Mucosa of stomach (tissue), 1 donor: ENCODE measurements around the gene TEDC1.

Experiments used
- H3K27me3 ChIP-seq: one replicate; pipeline ENCODE4 v1.7.0; 2013; ENCODE audit warnings: mild to moderate bottlenecking, low read length; ENCODE audit not compliant: control insufficient read depth, insufficient read depth
- H3K36me3 ChIP-seq: one replicate; pipeline ENCODE4 v1.7.0; 2013; ENCODE audit warnings: low read length; ENCODE audit not compliant: control insufficient read depth, insufficient read depth
- H3K4me1 ChIP-seq: one replicate; pipeline ENCODE4 v1.7.0; 2013; ENCODE audit warnings: mild to moderate bottlenecking, low read length; ENCODE audit not compliant: control insufficient read depth, insufficient read depth
- H3K4me3 ChIP-seq: one replicate; pipeline ENCODE4 v1.7.0; 2013; ENCODE audit warnings: low read length
- H3K9ac ChIP-seq: one replicate; pipeline ENCODE4 v1.7.0; 2013; ENCODE audit warnings: mild to moderate bottlenecking, low read length, moderate library complexity
- H3K9me3 ChIP-seq: one replicate; pipeline ENCODE4 v1.7.0; 2013; ENCODE audit warnings: mild to moderate bottlenecking, low read length, moderate library complexity; ENCODE audit not compliant: control insufficient read depth
- donor health status: Pancreatic carcinoma.

The TEDC1 gene

GRCh38 chr14:105501504-105502291 is 10.7 kb downstream of the TEDC1 start:
- H3K36me3 ChIP-seq, result no peaks in the 10 kb centered on the region

GRCh38 chr14:105502446-105503295 is 11.6 kb downstream of the TEDC1 start:
- H3K9ac ChIP-seq, result no peak overlapping the region
- peaks cover 2% of the 10 kb centered on the region for H3K27me3 ChIP-seq
- H3K4me1 ChIP-seq, result no peaks in the 10 kb centered on the region
- no peaks in the 10 kb centered on the region for H3K9me3 ChIP-seq
- no peaks in the 10 kb centered on the region for H3K36me3 ChIP-seq
- no peak overlapping the region for H3K4me3 ChIP-seq

More at GRCh38 chr14:105501504-105502291, 10.7 kb downstream of the TEDC1 start:
- no peaks in the 10 kb centered on the region for H3K4me1 ChIP-seq
- no peak overlapping the region for H3K4me3 ChIP-seq
- H3K27me3 ChIP-seq, result no peaks in the 10 kb centered on the region
- no peaks in the 10 kb centered on the region for H3K9me3 ChIP-seq
- H3K9ac ChIP-seq, result no peak overlapping the region

GRCh38 chr14:105503296-105503640 is 12.2 kb downstream of the TEDC1 start:
- no peak overlapping the region for H3K9ac ChIP-seq
- no peak overlapping the region for H3K4me3 ChIP-seq
- no peaks in the 10 kb centered on the region for H3K9me3 ChIP-seq
- peaks cover 5% of the 10 kb centered on the region for H3K27me3 ChIP-seq
- H3K4me1 ChIP-seq, result no peaks in the 10 kb centered on the region
- H3K36me3 ChIP-seq, result no peaks in the 10 kb centered on the region

- Histone ChIP-seq H3K27me3 (peaks cover 5% of the 10 kb centered on the region), H3K4me3 (no peak overlapping the region), H3K9ac (no peak overlapping the region), H3K4me1 (no peaks in the 10 kb centered on the region), H3K9me3 (no peaks in the 10 kb centered on the region), H3K36me3 (no peaks in the 10 kb centered on the region)
These were observed 13.1 kb downstream of the TEDC1 start for GRCh38 chr14:105503935-105504692.

- Histone ChIP-seq H3K9me3 (no peaks in the 10 kb centered on the region), H3K36me3 (no peaks in the 10 kb centered on the region)
These were observed 14.1 kb downstream of the TEDC1 start for GRCh38 chr14:105505101-105505500.

GRCh38 chr14:105507247-105507646 is 16.2 kb downstream of the TEDC1 start:
- Histone ChIP-seq H3K4me1 (no peaks in the 10 kb centered on the region), H3K9ac (no peak overlapping the region), H3K4me3 (no peak overlapping the region), H3K27me3 (peaks cover 11% of the 10 kb centered on the region), H3K9me3 (no peaks in the 10 kb centered on the region), H3K36me3 (no peaks in the 10 kb centered on the region)

More at GRCh38 chr14:105505101-105505500, 14.1 kb downstream of the TEDC1 start:
- H3K9ac ChIP-seq, result no peak overlapping the region
- H3K4me3 ChIP-seq, result no peak overlapping the region
- peaks cover 5% of the 10 kb centered on the region for H3K27me3 ChIP-seq
- H3K4me1 ChIP-seq, result no peaks in the 10 kb centered on the region

- Histone ChIP-seq H3K9me3 (no peaks in the 10 kb centered on the region), H3K4me3 (no peak overlapping the region), H3K36me3 (no peaks in the 10 kb centered on the region), H3K9ac (no peak overlapping the region), H3K27me3 (peaks cover 16% of the 10 kb centered on the region), H3K4me1 (no peaks in the 10 kb centered on the region)
These were observed 17.0 kb downstream of the TEDC1 start for GRCh38 chr14:105508069-105508468.

GRCh38 chr14:105508601-105509000 is 17.6 kb downstream of the TEDC1 start:
- Histone ChIP-seq H3K4me3 (no peak overlapping the region), H3K36me3 (no peaks in the 10 kb centered on the region), H3K27me3 (peaks cover 20% of the 10 kb centered on the region), H3K9ac (no peak overlapping the region), H3K4me1 (no peaks in the 10 kb centered on the region), H3K9me3 (no peaks in the 10 kb centered on the region)

- Histone ChIP-seq H3K27me3 (peaks cover 14% of the 10 kb centered on the region), H3K9ac (no peak overlapping the region), H3K4me1 (no peaks in the 10 kb centered on the region), H3K4me3 (no peak overlapping the region), H3K9me3 (no peaks in the 10 kb centered on the region), H3K36me3 (no peaks in the 10 kb centered on the region)
These were observed 26.1 kb downstream of the TEDC1 start for GRCh38 chr14:105517096-105517495.

- Histone ChIP-seq H3K4me3 (no peak overlapping the region), H3K4me1 (no peaks in the 10 kb centered on the region), H3K27me3 (peaks cover 5% of the 10 kb centered on the region), H3K9ac (no peak overlapping the region), H3K36me3 (no peaks in the 10 kb centered on the region), H3K9me3 (no peaks in the 10 kb centered on the region)
These were observed 29.1 kb downstream of the TEDC1 start for GRCh38 chr14:105519946-105520698.

GRCh38 chr14:105525326-105525725 is 34.3 kb downstream of the TEDC1 start:
- no peaks in the 10 kb centered on the region for H3K9me3 ChIP-seq
- peaks cover 42% of the 10 kb centered on the region for H3K27me3 ChIP-seq
- H3K9ac ChIP-seq, result no peak overlapping the region
- H3K36me3 ChIP-seq, result no peaks in the 10 kb centered on the region
- no peak overlapping the region for H3K4me3 ChIP-seq
- H3K4me1 ChIP-seq, result peaks cover 31% of the 10 kb centered on the region
